ENCODE measurements around the gene UBE2E2. TPM values are rescaled to one million over a fixed set of nuclear protein-coding genes. Genes with fewer than 3 reads are reported as not detected.

The UBE2E2 gene
- total RNA-seq, 1 donor from 2014 or later: 28.7 TPM

GRCh38 chr3:23539185-23539584 is 336.1 kb downstream of the UBE2E2 start:
- no peaks in the 10 kb centered on the region for H3K36me3 ChIP-seq (ENCODE audit: control insufficient read depth, insufficient read depth, low read length)
- H3K27me3 ChIP-seq (ENCODE audit: control insufficient read depth, insufficient read depth, low read length): no peaks in the 10 kb centered on the region
- DNase-seq (ENCODE audit: low read depth): no peak
- no peak for TF ChIP-seq CTCF (IDR thresholded peaks at IDR 0.05; ENCODE audit: insufficient read depth, low read length, poor library complexity, severe bottlenecking)
- H3K4me3 ChIP-seq (ENCODE audit: low read depth, low read length): no peak overlapping the region

- Histone ChIP-seq H3K36me3 (ENCODE audit: control insufficient read depth, insufficient read depth, low read length) (no peaks in the 10 kb centered on the region), H3K27me3 (ENCODE audit: control insufficient read depth, insufficient read depth, low read length) (no peaks in the 10 kb centered on the region), H3K4me3 (ENCODE audit: low read depth, low read length) (no peak overlapping the region)
- no peak for TF ChIP-seq CTCF (IDR thresholded peaks at IDR 0.05; ENCODE audit: insufficient read depth, low read length, poor library complexity, severe bottlenecking)
- no peak for DNase-seq (ENCODE audit: low read depth)
Measured at GRCh38 chr3:23540600-23540999, 337.5 kb downstream of the UBE2E2 start.

- DNase-seq (ENCODE audit: low read depth): no peak
- no peaks in the 10 kb centered on the region for H3K36me3 ChIP-seq (ENCODE audit: control insufficient read depth, insufficient read depth, low read length)
- H3K27me3 ChIP-seq (ENCODE audit: control insufficient read depth, insufficient read depth, low read length): no peaks in the 10 kb centered on the region
- H3K4me3 ChIP-seq (ENCODE audit: low read depth, low read length): no peak overlapping the region
- TF ChIP-seq CTCF (IDR thresholded peaks at IDR 0.05; ENCODE audit: insufficient read depth, low read length, poor library complexity, severe bottlenecking): no peak
Measured at GRCh38 chr3:23542079-23542478, 339.0 kb downstream of the UBE2E2 start.

GRCh38 chr3:23546181-23546580 is 343.1 kb downstream of the UBE2E2 start:
- Histone ChIP-seq H3K36me3 (ENCODE audit: control insufficient read depth, insufficient read depth, low read length) (no peaks in the 10 kb centered on the region), H3K27me3 (ENCODE audit: control insufficient read depth, insufficient read depth, low read length) (no peaks in the 10 kb centered on the region), H3K4me3 (ENCODE audit: low read depth, low read length) (no peak overlapping the region)
- no peak for TF ChIP-seq CTCF (IDR thresholded peaks at IDR 0.05; ENCODE audit: insufficient read depth, low read length, poor library complexity, severe bottlenecking)
- DNase-seq (ENCODE audit: low read depth): peak; percentile 1

GRCh38 chr3:23547905-23548650 is 345.0 kb downstream of the UBE2E2 start:
- H3K27me3 ChIP-seq (ENCODE audit: control insufficient read depth, insufficient read depth, low read length): no peaks in the 10 kb centered on the region
- TF ChIP-seq CTCF (IDR thresholded peaks at IDR 0.05; ENCODE audit: insufficient read depth, low read length, poor library complexity, severe bottlenecking): no peak
- no peak overlapping the region for H3K4me3 ChIP-seq (ENCODE audit: low read depth, low read length)
- no peaks in the 10 kb centered on the region for H3K36me3 ChIP-seq (ENCODE audit: control insufficient read depth, insufficient read depth, low read length)
- no peak for DNase-seq (ENCODE audit: low read depth)

- no peak for TF ChIP-seq CTCF (IDR thresholded peaks at IDR 0.05; ENCODE audit: insufficient read depth, low read length, poor library complexity, severe bottlenecking)
- Histone ChIP-seq H3K36me3 (ENCODE audit: control insufficient read depth, insufficient read depth, low read length) (no peaks in the 10 kb centered on the region), H3K4me3 (ENCODE audit: low read depth, low read length) (no peak overlapping the region), H3K27me3 (ENCODE audit: control insufficient read depth, insufficient read depth, low read length) (no peaks in the 10 kb centered on the region)
- DNase-seq (ENCODE audit: low read depth): no peak
Measured at GRCh38 chr3:23548706-23549105, 345.6 kb downstream of the UBE2E2 start.

All from kidney epithelial cell (primary cell).